Hepatic stellate cell (primary cell): ENCODE results near the gene SEC22A.

Source experiments
- DNase-seq: peaks from one replicate; pipeline ENCODE4 v3.0.0; 2011; ENCODE audit warnings: low spot score

SEC22A gene

DNA sequence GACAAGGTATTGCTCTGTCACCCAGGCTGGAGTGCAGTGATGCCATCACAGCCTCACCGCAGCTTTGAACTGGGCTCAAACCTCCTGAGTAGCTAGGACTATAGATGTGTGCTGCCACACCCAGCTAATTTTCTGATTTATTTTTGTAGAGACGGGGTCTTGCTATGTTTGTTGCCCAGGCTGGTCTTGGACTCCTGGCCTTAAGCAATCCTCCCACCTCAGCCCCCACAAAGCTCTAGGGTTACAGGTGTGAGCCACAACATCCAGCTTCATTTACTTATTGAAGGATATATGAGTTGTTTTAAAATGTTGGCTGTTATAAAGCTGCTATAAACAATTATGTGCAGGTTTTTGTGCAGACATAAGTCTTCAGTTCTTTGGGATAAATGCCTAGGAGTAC, 62.2 kb downstream of the SEC22A start:
- DNase-seq = no peak

DNA sequence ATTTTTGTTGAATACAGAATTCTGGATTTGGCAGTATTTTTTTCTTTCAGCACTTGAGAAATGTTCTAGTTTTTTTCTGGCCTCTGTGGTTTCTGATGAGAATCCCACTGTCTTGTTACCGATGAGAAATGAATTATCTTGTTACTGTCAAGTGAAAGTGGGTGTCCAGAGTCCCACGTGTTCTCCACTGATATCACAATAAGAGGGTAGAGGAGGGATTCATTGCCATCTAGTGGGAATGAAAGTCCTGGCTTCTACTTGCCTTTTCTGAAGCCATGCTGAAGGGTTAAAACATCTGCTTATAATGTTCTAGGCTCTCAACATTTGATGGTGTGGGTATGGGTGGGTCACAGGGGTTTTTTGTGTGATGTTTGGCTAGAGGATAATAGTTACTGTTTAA, 66.1 kb downstream of the SEC22A start:
- no peak for DNase-seq

DNA sequence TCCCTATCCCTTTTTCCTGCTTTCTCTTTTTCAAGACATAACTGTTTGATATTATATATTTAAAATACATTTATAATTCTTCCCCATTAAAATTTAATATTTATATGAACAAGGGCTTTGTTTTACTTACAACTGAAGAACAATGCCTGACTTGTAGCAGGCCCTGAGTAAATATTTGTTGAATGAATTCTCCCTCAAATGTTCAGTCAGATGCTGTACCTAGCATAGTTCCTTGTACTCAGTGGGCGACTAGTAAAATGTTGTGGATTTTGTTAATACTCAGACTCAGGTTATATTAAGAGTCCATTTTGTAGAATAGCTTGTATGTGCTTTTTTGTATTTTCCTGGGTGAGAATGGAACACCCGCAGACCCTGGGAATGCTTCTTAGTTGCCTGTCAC, 69.1 kb downstream of the SEC22A start:
- DNase-seq = no peak

DNA sequence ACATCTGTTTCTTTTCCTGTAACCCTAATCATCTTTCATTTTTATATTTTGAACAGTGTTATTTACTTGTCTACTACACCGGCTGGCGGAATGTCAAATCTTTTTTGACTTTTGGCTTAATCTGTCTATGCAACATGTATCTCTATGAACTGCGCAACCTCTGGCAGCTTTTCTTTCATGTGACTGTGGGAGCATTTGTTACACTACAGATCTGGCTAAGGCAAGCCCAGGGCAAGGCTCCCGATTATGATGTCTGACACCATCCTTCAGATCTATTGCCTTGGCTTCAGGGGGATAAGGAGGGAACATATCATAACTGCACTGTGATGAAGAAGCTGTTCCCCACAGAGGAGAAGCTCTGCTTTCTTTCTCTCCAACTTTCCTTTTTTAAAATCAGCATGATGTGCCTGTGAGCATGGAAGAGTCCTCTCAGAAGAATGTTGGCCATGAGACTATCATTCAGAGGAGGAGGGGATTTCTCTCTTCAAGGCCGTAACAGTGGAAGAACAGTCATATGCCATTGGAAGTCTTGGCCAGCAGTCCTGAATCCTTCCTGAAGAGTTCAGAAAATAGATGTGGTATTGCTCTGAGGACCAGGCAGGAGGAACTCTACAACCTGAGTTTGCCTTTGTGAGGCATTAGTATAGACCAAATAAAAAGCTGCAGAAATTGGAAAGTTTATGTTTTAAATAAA, 69.9 kb downstream of the SEC22A start:
- DNase-seq = no peak

DNA sequence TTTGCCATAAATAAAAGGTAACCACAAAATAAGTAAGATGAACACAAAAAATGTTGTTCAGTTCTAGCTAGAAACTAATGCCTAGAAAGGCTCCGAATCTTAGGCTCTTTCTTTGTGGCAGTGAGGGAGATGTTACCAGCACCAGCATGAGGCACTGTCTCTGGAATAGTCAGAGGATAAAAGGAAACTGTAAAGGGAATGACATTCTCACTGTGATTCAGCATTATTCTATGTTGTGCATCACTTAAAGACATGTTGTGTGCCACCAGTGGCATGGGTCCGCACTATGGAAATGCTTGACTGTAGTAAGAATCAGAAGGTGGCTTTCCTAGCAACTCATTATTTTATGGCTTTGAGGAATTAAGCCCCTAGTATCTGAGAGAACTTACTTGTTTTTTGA, 70.8 kb downstream of the SEC22A start:
- no peak for DNase-seq

DNA sequence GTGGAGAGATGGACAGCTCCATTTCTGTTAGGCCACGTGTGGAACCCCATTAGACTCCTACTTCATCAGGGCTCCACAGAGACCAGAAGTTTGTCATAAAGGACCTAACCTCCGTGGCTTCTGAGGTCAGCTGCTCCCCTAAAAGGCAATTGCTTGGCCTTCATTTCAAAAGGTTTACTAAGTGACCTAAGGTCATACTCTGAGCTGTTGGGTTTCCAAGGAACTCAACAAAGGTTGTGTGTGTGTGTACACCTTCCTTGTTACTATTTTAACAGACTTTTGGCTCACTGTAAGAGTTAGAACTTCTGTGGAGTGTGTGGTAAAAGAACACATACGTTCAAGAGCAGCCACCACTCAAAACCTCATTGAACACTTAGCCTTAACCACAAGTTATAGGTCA, 73.9 kb downstream of the SEC22A start:
- DNase-seq = no peak

DNA sequence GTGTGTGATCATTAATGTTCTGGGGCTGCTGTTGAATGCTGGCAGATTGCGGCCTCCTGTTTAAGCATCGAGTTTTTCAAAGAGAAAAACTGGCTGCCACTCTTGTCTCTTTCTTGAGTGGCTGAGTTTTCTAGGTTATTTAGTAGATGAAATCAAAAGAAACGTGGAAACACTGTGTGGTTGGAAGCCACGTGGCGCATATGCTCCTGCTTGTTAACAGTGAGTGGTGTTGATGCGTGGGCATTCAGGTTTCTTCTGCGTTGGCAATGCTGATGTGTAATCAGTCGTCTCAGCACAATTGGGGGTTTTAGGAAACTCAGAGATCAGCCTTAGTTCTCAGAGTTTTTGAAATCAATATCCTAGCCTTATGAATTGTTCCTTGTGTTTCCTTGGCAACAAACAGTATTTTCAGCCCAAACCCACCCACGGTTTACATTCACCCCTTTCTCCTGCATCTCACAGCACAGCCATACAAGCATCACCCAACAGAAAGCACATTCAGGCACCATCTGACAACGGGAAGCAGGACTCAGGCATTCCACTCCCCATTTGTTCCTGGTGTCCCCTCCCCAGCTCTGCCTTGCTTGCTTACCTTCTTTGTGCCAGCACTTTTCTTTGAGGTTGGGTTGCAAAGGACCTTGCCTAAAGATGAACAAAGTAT, 74.7 kb downstream of the SEC22A start:
- DNase-seq = no peak

DNA sequence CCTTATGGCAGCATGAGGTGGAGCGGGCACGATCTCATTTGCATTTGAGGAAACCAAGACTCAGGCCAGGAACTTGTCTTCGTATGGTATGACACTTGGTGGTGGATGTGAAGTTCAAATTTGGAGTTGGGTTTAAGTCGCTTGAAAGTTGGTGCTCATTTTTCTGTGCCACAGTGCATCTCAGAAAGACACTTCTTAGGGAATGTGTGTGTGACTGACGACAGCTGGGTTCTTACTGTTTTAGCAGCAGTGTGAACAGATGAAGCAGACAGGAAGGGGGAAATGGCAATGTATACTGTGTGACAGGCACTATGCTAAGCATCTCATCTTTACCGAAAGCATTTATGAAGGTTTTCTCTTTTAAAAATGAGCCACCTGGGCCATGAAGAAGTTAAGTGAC, 75.4 kb downstream of the SEC22A start:
- no peak for DNase-seq

DNA sequence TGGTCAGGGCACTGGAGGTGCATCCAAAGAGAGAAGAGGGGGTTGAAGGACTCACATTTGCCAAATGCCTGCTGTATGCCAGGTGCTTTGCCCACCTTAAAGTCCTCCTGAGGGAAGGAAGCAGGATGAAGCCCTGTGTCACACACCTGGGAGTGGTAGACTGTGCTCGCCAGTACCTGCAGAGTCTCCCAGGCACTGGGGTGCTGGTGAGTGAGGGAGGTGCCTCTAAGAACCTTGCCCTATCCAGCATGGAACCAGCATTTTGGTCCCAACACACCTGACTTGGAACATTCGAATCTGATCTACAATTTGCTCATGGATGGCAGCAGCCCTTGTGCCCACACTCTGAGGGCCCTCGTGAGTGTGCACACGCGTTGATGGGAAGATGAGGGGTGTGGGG, 76.7 kb downstream of the SEC22A start:
- DNase-seq = no peak

DNA sequence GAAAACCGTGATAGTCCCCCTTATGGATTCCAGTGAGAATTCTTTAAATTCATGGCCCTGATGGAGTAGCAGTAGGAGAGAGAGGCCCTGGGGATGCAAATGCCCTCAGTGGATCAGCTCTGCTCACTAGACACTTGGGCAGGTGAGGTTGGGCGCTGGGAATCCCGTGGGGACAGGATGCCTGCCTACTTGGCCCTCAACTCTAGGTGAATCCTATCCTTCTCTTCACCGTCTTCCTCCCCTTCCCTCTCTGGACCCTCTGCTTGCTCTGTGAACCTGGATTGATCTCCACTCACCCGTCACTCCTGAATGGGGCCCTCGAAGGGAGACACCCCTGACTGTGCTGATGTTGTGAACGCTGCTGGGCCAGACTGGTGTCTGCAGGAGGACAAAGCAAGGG, 77.4 kb downstream of the SEC22A start:
- no peak for DNase-seq

DNA sequence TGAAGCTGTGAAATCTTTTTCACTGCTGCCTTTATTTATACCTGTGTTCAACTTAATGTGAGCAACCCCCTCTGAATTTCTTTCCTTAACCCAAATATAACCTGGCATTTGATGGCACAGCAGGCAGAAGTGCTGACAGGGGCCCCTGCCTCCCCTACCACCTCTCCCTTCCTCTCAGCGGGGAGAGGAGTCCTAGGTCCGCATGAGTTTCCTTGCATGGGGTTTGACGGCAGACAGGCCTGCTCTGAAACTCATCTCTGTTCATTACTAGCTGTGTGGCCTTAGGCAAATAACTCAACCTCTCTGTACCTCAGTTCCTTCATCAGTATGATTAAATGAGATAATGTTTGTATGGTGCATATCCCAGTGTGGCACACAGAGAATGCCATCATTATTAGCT, 79.7 kb downstream of the SEC22A start:
- no peak for DNase-seq

DNA sequence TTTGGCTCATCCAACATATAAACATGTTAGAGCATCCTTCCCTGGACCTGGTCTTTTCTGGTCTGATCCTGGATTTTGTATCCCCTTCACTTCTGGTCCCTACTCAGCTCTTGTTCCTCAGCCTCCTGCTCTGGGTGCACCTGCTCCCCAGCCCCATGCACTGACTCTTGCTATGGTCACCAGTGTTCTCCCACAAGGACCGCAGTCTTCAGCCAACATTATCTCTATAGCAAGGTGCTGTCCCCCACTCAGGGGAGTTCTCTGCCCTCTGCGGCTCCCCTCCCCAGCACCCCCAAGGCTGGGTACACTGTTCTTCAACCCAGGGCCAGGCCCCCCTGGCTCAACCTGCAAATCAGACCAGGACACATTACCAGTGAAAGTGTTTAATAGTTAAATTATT, 80.2 kb downstream of the SEC22A start:
- DNase-seq = no peak

DNA sequence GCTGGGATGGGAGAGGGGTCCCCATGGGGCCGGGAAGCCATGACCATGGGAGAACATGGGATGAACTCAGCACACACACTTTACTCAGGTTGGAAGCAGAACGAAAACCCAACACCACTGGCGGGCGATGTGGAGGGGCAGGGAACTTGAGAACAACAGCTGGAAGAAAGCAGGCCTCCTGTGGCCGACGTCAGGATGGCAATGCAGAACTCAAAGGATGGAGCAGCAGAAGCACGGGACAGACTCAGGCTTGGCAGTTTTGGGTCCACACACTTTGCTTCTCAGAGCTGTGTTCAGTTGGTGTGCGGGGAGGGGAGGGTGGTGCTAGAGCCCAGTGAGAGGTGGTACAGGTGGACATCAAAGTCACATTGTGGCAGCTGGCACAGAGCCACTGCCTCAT, 80.7 kb downstream of the SEC22A start:
- DNase-seq = no peak

DNA sequence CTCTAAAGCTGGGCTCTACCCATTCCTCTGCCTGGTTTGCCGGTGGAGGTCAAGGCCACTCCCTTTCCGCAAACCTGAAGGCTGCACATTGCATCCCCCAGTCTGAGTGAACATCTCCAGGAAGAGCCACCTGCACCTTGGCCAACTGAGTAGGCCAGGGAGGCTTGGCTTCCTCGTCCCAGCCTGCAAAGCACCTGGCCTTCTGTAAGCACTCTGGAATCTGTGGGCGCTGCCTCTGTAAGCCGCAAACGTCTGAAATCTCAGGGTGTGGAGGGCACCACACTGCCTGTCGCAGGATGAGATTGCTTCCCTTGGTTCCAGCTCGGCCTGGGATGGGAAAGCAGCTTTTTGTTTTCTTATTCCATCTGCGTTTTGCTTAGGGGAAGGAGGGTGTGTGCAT, 81.3 kb downstream of the SEC22A start:
- no peak for DNase-seq

DNA sequence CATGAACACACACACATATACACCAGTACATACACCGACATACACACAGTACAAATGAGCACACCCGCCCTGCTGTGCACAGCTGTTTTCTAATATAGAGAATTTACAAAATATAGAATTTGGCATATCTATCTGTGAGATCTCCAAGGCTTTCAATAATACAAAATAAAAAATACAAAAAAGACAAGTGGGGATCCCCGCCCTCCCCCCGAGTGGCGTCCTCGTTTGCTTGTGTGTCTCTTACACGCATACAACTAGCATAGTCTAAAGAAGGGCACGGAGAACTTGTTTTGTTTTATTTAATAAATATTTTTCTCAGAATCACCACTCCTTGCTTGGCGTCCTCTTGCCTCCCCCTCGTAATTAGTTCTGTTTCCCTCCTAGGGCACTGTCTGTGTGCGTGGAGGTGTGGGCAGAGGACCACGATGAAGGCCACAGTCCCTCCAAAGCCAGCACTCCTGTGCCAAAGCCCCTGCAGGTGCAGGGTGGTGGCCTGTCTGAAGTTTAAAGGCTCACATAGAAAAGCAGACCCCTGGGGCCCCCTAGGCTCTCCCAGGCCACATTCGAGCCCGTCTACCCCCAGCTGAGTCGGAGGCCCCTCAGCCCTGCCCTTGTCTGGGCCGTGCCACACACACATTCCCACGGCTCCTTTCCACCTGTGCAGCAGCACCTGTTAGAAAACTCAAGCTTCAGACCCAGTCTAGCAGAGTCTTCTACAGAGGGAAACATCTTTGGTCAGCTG, 82.1 kb downstream of the SEC22A start:
- DNase-seq = no peak

DNA sequence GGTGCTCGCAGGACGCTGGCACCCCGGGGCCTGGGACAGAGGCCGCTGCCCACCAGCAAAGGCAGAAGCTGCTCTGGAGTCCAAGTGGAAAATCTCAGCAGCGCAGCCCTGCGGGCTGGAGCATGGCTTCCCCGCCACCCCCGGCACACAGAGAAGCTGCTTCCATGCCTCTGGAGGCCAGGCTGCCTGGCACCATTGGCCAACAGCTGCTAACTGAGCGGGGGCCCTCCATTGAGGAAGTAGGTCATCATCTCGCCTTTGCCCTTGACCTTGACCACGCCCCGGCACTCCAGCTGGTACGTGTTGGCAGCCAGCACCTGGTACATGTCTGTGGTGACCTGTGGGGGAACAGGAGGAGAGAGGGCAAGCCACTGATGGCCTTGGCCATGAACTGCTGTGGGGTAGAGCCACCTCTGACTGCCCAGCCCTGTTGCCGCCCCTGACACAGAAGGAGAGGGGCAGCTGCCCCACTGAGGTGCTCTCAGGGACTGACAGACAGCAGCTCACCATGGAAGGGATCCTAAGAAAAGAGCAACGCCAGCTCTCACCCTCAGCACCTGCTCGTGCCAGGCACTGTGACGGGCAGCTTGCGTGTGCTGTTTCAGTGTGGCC, 82.8 kb downstream of the SEC22A start:
- DNase-seq = no peak

DNA sequence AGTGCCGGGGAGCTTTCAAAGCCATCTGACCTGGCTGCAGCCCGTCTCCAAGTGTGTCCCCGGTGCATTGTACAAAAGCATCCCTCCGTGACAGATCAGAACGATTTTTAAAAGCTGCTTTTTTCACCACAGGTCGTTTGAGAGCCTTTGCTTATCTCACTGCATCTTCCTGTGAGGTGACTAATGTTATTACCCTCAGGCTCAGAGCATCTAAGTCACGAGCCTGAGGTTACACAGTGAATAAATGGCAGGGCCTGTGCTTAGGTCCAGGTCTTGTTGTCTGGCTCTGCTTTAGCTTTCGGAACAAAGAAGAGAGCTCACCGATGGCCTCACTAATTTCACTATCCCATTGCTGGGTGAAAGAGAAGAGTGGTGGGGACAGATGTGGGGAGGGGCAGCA, 83.3 kb downstream of the SEC22A start:
- DNase-seq = no peak

DNA sequence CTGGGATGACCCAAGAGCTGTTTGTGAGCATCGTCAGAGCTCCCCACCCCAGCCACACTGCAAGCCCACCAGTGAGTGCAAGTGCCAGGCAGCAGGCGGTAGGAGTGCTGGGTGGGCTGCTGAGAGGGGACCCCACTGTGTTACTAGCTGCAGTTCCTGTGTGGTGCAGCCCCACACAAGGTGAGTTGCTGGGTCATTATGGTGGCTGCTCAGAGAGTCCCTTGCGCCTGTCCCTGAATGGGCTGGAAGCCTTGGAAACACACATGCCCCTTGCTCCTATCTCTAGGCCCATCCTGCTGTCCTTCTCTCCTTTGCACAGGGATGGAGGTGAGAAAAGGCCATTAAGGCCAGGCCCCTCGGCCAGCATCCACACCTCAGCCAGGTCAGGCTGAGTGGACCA, 83.7 kb downstream of the SEC22A start:
- no peak for DNase-seq

DNA sequence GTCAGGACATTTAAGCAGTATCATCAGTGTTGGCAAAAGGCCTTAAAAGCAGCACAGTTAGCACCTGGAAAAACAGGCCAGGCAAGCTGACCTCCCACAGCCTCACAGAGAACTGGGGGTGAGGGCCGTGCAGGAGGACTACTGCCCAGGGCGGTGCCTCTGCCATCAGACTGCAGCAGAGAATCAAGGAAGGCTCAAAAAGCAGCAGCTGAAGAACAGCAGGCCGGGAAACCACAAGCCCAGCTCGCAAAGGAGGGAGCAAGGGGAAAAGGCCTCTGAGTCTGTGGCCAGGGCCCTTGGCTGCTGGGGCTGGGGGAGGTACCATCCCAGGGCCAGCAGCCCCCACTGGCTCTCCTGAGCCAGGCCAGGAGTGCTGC, 84.2 kb downstream of the SEC22A start:
- no peak for DNase-seq

DNA sequence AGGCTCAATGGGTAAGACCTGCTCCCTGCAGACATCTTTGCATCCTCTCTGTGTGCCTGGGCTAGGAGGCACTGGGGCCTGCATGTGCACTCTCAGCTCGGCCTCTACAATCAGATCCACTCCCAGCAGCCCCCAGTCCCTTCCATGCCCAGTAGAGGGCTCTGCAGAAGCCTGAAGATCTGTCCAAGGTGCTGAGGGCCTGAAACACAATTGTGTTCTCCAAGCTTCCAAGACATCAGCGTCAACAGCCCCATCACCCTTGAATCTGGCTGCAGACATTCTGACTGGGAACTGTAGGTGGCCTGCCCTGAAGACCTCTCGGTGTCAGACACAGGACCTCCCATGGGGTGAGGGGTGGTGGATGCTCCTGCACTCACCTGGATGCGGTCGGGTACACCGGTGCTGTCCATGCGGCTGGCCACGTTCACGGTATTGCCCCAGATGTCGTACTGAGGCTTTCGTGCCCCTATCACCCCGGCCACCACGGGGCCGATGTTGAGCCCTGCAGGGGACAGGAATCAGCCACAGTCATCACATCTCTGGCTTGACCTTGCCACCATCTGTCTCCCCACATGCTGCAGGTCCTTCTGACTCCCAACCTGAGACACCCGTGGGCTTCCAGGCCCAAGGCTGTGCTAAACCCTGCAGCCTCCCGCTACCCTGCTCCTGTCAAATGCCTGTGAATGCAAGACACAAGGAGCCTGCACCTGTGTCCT, 84.7 kb downstream of the SEC22A start:
- DNase-seq = peak; percentile 87

DNA sequence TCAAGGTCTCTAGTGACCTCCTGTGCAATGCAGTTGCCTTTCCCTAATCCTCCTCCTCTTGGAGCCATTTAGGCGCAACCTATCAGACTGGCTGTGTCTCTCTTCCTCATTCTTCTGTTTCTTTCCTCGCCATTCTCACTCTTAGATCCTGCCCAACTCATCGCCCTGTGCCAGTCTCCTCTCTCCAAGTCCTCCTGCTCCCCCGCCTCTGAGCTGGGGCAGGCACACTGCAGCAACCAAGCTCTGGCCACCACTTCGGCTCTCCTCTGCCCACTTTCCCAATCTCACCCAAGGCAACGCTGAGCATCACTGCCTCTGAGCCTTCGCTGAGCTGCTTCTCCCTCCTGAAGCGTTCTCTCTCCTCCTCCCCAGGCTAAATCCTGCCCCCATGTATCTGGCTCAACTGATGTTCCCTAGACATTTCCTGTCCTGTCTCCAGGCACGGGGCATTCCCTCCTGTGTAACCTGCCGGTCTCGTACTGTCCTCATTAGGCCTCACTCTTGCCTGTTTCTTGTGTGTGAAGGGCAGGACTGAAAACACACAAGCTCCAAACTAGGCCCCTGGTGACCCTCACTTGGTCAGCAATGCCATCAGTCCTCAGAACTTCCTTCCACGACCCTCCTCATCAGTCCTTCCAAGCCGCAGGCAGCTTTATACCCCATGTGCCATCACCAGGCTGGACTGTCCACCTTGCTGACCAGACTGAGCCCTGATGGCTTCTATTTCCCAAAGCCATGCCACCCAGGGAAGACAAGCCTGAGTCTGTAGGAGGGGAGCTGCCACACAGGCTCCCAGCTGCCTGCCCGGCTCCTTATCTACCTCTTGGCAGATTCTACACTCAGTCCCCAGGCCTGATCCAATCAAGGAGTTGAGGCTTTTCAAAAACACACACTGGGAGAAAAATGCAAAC, 85.6 kb downstream of the SEC22A start:
- DNase-seq = no peak

DNA sequence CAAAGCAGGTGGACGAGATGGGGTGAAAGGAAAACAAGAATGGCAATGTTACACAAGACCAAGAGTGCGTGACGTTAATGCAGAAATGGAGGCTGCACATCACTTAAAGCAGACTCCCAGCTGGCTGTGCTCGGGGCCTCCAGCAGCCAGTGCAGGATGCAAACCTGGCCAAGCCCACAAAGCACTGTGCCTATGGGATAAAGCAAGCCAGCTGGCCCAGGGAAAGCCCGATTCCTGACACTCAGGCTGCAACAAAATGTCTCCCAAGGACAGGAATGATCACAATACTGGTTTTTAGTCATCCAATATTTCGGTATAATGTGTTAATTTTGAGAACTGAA, 86.2 kb downstream of the SEC22A start:
- no peak for DNase-seq
